Type B pancreatic cell (in vitro differentiated cells): ENCODE results near the gene PLSCR1. TPM values are rescaled to one million over a fixed set of nuclear protein-coding genes. Genes with fewer than 3 reads are reported as not detected.

ENCODE experiments used
- DNase-seq: peaks from one replicate; pipeline ENCODE4 v3.0.0; 2021; ENCODE audit warnings: mixed read lengths; ENCODE audit not compliant: unreplicated experiment; ENCODE audit errors: extremely low spot score
- H3K27ac Mint-ChIP-seq: 2 replicates; pipeline ENCODE4 v1.8.0; 2021; ENCODE audit warnings: mild to moderate bottlenecking, mixed read lengths
- H3K27me3 Mint-ChIP-seq: 2 replicates; pipeline ENCODE4 v1.8.0; 2021; ENCODE audit warnings: mixed read lengths
- H3K36me3 Mint-ChIP-seq: 2 replicates; pipeline ENCODE4 v1.8.0; 2021; ENCODE audit warnings: mixed read lengths
- H3K4me1 Mint-ChIP-seq: one replicate; pipeline ENCODE4 v1.8.0; 2021; ENCODE audit warnings: mixed read lengths; ENCODE audit not compliant: unreplicated experiment
- H3K4me3 Mint-ChIP-seq: 2 replicates; pipeline ENCODE4 v1.8.0; 2021; ENCODE audit warnings: mild to moderate bottlenecking, mixed read lengths
- H3K9me3 Mint-ChIP-seq: 2 replicates; pipeline ENCODE4 v1.8.0; 2021; ENCODE audit warnings: mixed read lengths
- CTCF ChIP-seq: fragments of 200-600 bp; sonication (generic); conservative IDR thresholded peaks from 2 replicates; pipeline ENCODE4 v1.5.0; 2021; ENCODE audit warnings: antibody characterized with exemption, mild to moderate bottlenecking
- total RNA-seq: library from RNA; stranded (reverse); gene quantifications from 2 replicates; pipeline ENCODE4 v1.2.1, GENCODE V29; 2021; ENCODE audit warnings: low replicate concordance

Gene PLSCR1
- total RNA-seq, 1 donor from 2014 or later = 51.5 TPM

GRCh38 chr3:146542978-146543377 is 1.4 kb downstream of the PLSCR1 start:
- DNase-seq = no peak
- H3K36me3 Mint-ChIP-seq = peaks cover 11% of the 10 kb centered on the region
- no peak for TF ChIP-seq CTCF
- peaks cover 21% of the 10 kb centered on the region for H3K4me1 Mint-ChIP-seq
- H3K9me3 Mint-ChIP-seq = no peaks in the 10 kb centered on the region
- H3K27ac Mint-ChIP-seq = peak overlapping the region; percentile 96
- H3K27me3 Mint-ChIP-seq = no peaks in the 10 kb centered on the region
- peak overlapping the region; percentile 94 for H3K4me3 Mint-ChIP-seq

GRCh38 chr3:146542179-146542578 is 2.2 kb downstream of the PLSCR1 start:
- Mint-ChIP-seq H3K9me3 (no peaks in the 10 kb centered on the region), H3K27ac (peak overlapping the region; percentile 61), H3K27me3 (no peaks in the 10 kb centered on the region), H3K4me1 (peaks cover 24% of the 10 kb centered on the region), H3K36me3 (peaks cover 15% of the 10 kb centered on the region), H3K4me3 (peak overlapping the region; percentile 94)
- DNase-seq = no peak
- TF ChIP-seq CTCF = no peak

GRCh38 chr3:146540978-146541377 is 3.4 kb downstream of the PLSCR1 start:
- H3K4me3 Mint-ChIP-seq = no peak overlapping the region
- no peak for DNase-seq
- peaks cover 18% of the 10 kb centered on the region for H3K36me3 Mint-ChIP-seq
- no peak for TF ChIP-seq CTCF
- no peaks in the 10 kb centered on the region for H3K27me3 Mint-ChIP-seq
- H3K9me3 Mint-ChIP-seq = no peaks in the 10 kb centered on the region
- peaks cover 28% of the 10 kb centered on the region for H3K4me1 Mint-ChIP-seq
- no peak overlapping the region for H3K27ac Mint-ChIP-seq

- Mint-ChIP-seq H3K36me3 (peaks cover 18% of the 10 kb centered on the region), H3K27ac (no peak overlapping the region), H3K27me3 (no peaks in the 10 kb centered on the region), H3K9me3 (no peaks in the 10 kb centered on the region), H3K4me3 (no peak overlapping the region), H3K4me1 (peaks cover 28% of the 10 kb centered on the region)
- DNase-seq = no peak
- TF ChIP-seq CTCF = no peak
Measured at GRCh38 chr3:146540236-146540635, 4.2 kb downstream of the PLSCR1 start.

GRCh38 chr3:146539315-146539714 is 5.1 kb downstream of the PLSCR1 start:
- H3K9me3 Mint-ChIP-seq = no peaks in the 10 kb centered on the region
- DNase-seq = no peak
- H3K4me3 Mint-ChIP-seq = peak overlapping the region; percentile 20
- H3K27me3 Mint-ChIP-seq = no peaks in the 10 kb centered on the region
- peaks cover 24% of the 10 kb centered on the region for H3K36me3 Mint-ChIP-seq
- no peak for TF ChIP-seq CTCF
- H3K4me1 Mint-ChIP-seq = peaks cover 30% of the 10 kb centered on the region
- peak overlapping the region; percentile 21 for H3K27ac Mint-ChIP-seq

DNA sequence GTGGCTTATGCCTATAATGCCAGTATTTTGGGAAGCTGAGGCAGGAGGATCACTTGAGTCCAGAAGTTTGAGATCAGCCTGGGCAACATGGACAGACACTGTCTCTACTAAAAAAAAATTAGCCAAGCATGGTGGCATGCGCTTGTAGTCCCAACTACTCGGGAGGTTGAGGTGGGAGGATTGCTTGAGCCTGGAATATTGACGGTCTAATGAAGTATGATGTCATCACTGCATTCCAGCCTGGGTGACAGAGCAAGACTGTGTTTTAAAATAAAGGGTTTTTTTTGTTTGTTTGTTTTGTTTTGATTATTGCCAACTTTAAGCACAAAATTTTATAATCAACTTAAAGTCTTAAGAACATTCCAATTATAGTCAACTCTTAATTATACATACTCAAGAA is 6.8 kb downstream of the PLSCR1 start:
- Mint-ChIP-seq H3K9me3 (no peaks in the 10 kb centered on the region), H3K36me3 (peaks cover 27% of the 10 kb centered on the region), H3K4me1 (peaks cover 31% of the 10 kb centered on the region), H3K27ac (peak overlapping the region; percentile 24), H3K4me3 (no peak overlapping the region), H3K27me3 (no peaks in the 10 kb centered on the region)
- TF ChIP-seq CTCF = no peak
- no peak for DNase-seq
